ENCODE results near the gene LPIN1. TPM values are rescaled to one million over a fixed set of nuclear protein-coding genes. Genes with fewer than 3 reads are reported as not detected.

The LPIN1 gene
- total RNA-seq, 1 experiment from 2014 or later: 13.9 TPM

GRCh38 chr2:11748861-11749645 is 2.6 kb downstream of the LPIN1 start:
- Mint-ChIP-seq H3K4me3 (no peak overlapping the region), H3K9me3 (no peaks in the 10 kb centered on the region; the same call in 1 of the 2 replicates), H3K36me3 (no peaks in the 10 kb centered on the region), H3K4me1 (peaks cover 76% of the 10 kb centered on the region), H3K27ac (no peak overlapping the region), H3K27me3 (ENCODE audit: low read depth) (peaks cover 13% of the 10 kb centered on the region)
- no peak for TF ChIP-seq ZNF138 (CRISPR knock-in tag; conservative IDR thresholded peaks at IDR 0.05)
- TF ChIP-seq NR1H2 (CRISPR knock-in tag; IDR thresholded peaks at IDR 0.05): no peak
- TF ChIP-seq CBFB (CRISPR knock-in tag; IDR thresholded peaks at IDR 0.05; ENCODE audit: low read depth): no peak
- ATAC-seq (no peak), DNase-seq (ENCODE audit: low spot score) (no peak)
- ChIA-PET POLR2A (no interaction called here), CTCF (interaction anchor here (1.2 to 1.5 kb wide), 2 partner anchors 11 to 31 kb away, joined by 3 to 4 read pairs; no protein-coding TSS in a partner anchor)

- ChIA-PET CTCF (interaction anchor here (1.5 to 1.7 kb wide), 2 partner anchors 30 kb away, joined by 4 to 7 read pairs; no protein-coding TSS in a partner anchor), POLR2A (no interaction called here)
- no peaks in the 10 kb centered on the region for H3K36me3 Mint-ChIP-seq
- H3K27ac Mint-ChIP-seq: no peak overlapping the region
- H3K4me1 Mint-ChIP-seq: peaks cover 70% of the 10 kb centered on the region
- H3K9me3 Mint-ChIP-seq: no peaks in the 10 kb centered on the region; the same call in 1 of the 2 replicates
- peaks cover 13% of the 10 kb centered on the region for H3K27me3 Mint-ChIP-seq (ENCODE audit: low read depth)
- H3K4me3 Mint-ChIP-seq: no peak overlapping the region
- TF ChIP-seq CBFB (CRISPR knock-in tag; IDR thresholded peaks at IDR 0.05; ENCODE audit: low read depth): no peak
- TF ChIP-seq HMGA2 (CRISPR knock-in tag; IDR thresholded peaks at IDR 0.05): no peak
- ATAC-seq: no peak
- DNase-seq (ENCODE audit: low spot score): no peak
Measured at GRCh38 chr2:11749646-11750349, 3.4 kb downstream of the LPIN1 start.

GRCh38 chr2:11750422-11750821 is 4.0 kb downstream of the LPIN1 start:
- DNase-seq (ENCODE audit: low spot score): no peak
- no peaks in the 10 kb centered on the region; the same call in 1 of the 2 replicates for H3K9me3 Mint-ChIP-seq
- peaks cover 13% of the 10 kb centered on the region for H3K27me3 Mint-ChIP-seq (ENCODE audit: low read depth)
- ChIA-PET CTCF (interaction anchor here (1.2 to 1.7 kb wide), 3 partner anchors 12 to 57 kb away, joined by 5 to 7 read pairs (median 5); no protein-coding TSS in a partner anchor), POLR2A (interaction anchor here (0.6 kb wide), 1 partner anchor 329 kb away, joined by 3 read pairs; no protein-coding TSS in a partner anchor)
- peaks cover 64% of the 10 kb centered on the region for H3K4me1 Mint-ChIP-seq
- no peak overlapping the region for H3K27ac Mint-ChIP-seq
- no peaks in the 10 kb centered on the region for H3K36me3 Mint-ChIP-seq
- TF ChIP-seq SMAD4 (CRISPR knock-in tag; IDR thresholded peaks at IDR 0.05): no peak
- TF ChIP-seq FOXP4 (CRISPR knock-in tag; IDR thresholded peaks at IDR 0.05): no peak
- no peak for TF ChIP-seq PREB (CRISPR knock-in tag; IDR thresholded peaks at IDR 0.05; ENCODE audit: borderline replicate concordance)
- no peak for ATAC-seq
- no peak overlapping the region for H3K4me3 Mint-ChIP-seq

GRCh38 chr2:11750917-11751316 is 4.5 kb downstream of the LPIN1 start:
- no peak for TF ChIP-seq MAX (CRISPR knock-in tag; IDR thresholded peaks at IDR 0.05)
- no peak for TF ChIP-seq NR1H2 (CRISPR knock-in tag; IDR thresholded peaks at IDR 0.05)
- peaks cover 61% of the 10 kb centered on the region for H3K4me1 Mint-ChIP-seq

More at GRCh38 chr2:11750917-11751316, 4.5 kb downstream of the LPIN1 start:
- DNase-seq (ENCODE audit: low spot score) (no peak), ATAC-seq (no peak)
- H3K27me3 Mint-ChIP-seq (ENCODE audit: low read depth): peaks cover 10% of the 10 kb centered on the region
- ChIA-PET POLR2A (interaction anchor here (0.6 kb wide), 1 partner anchor 329 kb away, joined by 3 read pairs; no protein-coding TSS in a partner anchor), CTCF (interaction anchor here (1.2 to 1.7 kb wide), 3 partner anchors 12 to 58 kb away, joined by 5 to 7 read pairs (median 5); no protein-coding TSS in a partner anchor)
- H3K36me3 Mint-ChIP-seq: no peaks in the 10 kb centered on the region
- no peak overlapping the region for H3K27ac Mint-ChIP-seq
- no peaks in the 10 kb centered on the region; the same call in 1 of the 2 replicates for H3K9me3 Mint-ChIP-seq
- H3K4me3 Mint-ChIP-seq: no peak overlapping the region
